HG03064 (cell line): ENCODE measurements around the gene LEAP2.

Source experiments
- ATAC-seq: cut with Tn5 transposase; IDR thresholded peaks from one replicate; pipeline ENCODE4 v1.9.1; 2021; ENCODE audit warnings: low read depth; ENCODE audit not compliant: unreplicated experiment

Gene LEAP2

DNA sequence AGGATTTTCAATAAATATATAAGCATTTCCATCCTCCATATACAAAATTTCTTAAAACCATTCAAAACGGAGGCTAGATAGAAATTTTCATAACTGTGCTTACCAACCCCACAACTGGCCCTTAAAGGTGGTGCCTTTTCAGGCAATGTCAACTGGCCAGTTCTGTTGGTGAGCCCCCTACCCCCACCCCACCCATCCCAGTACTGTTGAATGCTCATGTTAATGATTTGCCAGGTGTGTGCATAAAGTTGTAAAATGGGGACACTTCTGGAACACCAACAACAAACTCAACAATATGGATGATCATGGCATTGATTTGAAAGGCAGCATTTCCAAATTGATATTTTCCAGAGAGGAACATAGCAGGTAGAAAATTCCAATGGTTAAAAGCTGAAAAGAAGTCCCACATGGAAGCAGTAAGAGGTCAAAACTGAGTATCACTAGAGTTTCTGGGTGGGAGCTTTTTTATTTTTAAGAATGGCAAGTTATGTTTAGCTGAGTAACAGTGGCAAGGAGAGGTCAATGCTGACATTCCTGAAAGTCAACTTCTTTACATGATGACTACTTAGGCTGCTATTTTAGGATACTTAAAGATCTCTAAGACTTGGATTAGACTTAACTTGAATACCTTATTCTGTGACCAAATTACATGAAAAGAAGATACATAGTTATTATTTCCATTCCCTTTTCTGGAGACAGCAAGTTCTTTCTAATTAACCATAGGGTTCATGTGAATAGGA, 2.7 kb downstream of the LEAP2 start:
- ATAC-seq, result no peak

DNA sequence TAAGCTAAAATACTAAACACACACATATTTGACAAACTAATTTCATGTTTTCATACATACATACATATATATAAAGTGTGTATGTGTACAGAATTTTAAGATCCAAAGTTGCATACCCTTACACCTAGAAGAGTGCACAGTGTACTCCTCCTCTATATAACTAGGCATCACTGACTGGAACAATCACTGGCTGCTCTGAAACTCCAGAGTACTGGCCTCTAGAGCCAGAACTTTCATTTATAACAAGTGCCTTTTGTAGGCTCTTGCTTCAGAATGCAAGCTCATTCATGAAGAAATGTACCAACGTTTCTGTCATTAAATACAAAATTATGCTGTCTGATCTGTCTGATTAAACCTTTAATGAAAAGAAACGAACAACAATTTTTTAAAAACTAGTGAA, 4.0 kb downstream of the LEAP2 start:
- no peak for ATAC-seq

GRCh38 chr5:132877938-132878337, 4.5 kb downstream of the LEAP2 start:
- no peak for ATAC-seq

DNA sequence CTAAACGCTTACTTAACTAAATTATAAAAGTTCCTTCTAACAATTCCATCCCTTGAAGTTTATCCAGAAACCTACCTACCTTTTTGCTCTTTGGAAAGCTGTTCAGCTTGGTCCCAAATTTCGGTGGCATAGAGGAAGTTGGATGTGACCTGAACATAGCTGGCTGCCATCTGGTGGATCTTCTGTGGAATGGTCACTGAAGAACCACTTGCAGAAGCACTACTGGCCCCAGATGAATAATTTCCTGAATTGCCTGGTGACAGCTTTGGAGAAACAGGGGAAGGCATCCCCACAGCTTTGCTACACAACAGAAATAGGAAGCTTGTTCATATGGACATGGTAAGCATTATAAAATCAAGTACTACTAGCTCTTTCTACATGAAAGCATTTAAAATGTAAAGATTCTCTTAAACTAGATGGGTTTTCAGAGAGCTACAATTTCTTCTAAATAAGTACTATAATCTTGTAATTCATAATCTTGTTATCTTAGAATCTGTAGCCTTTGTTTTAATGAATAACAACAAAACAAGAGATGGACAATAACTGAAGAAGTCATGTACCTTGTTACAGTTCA, 9.9 kb downstream of the LEAP2 start:
- no peak for ATAC-seq

GRCh38 chr5:132884548-132884947, 11.1 kb downstream of the LEAP2 start:
- no peak for ATAC-seq

DNA sequence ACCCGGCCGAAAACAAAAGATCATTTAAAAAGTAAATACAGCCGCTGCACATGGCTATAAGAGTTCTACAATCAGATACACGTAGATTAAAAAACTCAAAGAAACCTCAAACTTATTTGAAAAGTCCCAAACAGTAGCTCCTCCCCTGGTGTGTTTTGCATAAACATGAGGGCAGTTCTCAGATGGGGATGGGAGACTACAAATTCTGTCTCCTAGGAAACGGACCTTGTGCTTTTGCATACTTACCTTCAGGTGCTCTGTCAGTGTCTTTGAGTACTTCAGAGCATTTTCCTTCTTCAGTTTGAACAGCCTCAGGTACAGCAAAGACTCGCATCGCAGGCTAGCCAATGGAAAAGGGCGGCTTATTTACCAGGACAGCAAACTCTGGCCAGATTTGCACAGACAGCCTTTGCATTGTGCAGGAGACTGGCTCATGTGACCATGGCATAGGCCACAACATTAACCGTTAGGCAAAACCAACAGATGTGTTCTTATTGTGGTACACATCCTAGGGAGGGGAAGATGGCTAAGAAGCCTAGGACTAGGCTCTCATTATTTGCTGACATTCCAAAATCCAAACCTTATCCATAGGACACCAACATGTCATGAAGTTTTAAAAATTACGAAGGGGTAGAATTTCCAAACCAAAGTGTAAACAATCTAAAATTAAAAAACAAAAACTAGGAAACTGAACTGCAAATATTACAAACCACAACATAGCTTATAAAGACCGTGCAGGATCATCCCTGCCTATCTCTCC, 12.8 kb downstream of the LEAP2 start:
- no peak for ATAC-seq

DNA sequence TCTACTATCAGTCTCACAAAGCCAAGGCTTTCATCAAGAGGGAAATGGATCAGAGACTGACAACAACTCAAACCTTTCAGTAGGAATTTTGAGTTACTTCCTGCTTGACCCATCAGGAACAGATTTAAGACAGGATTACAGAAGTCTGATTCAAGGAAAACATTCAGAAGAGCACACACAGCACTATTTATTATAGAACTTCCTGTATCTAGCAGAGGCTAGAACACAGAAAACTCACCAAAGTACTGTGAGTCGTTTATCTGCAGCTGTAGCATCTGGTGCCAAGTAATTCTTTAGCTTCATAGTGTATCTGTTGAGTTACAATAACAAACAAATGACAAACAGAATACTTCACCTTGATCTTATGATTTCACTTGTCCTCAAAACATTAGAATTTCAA, 13.8 kb downstream of the LEAP2 start:
- ATAC-seq, result no peak

DNA sequence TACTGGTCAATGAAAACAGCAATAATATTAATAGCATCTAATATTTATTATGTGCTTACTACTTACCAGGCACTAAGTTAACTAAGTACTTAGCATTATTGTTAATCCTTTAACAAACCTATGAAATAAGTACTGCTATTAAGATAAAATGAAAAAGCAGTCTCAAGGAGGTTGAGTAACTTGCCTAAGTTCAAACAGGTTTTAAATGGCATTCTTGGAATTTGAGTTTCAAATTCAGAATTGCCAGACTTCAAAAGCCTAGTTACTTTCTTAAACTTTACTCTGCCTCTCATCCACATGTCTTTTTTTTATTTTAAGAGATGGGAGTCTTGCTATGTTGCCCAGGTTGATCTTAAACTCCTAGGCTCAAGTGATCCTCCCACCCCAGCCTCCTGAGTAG, 16.0 kb downstream of the LEAP2 start:
- no peak for ATAC-seq

DNA sequence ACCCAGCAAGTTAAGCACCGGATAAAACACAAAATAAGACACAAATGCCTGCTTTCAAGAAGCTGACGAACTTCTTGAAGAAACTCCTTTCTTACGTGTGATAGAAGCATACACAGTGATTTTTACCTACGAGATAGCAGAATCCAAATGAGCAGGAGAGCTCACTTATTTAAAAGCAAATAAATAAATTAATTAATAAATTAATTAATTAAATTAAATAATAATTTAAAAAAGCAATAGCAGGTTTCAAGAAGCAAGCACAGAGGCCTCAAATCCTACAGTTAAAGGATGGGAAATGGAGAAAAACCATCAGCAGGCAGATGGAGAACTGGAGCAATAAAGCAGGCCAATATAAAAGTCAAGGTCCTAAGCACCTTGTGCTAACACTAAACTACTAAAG, 17.3 kb downstream of the LEAP2 start:
- no peak for ATAC-seq

- no peak for ATAC-seq
These were observed 22.3 kb downstream of the LEAP2 start for GRCh38 chr5:132895719-132896305.

GRCh38 chr5:132896685-132897084, 23.2 kb downstream of the LEAP2 start:
- no peak for ATAC-seq

- ATAC-seq, result no peak
These were observed 24.6 kb downstream of the LEAP2 start for GRCh38 chr5:132898094-132898493.

GRCh38 chr5:132901036-132901435, 27.6 kb downstream of the LEAP2 start:
- ATAC-seq, result no peak

GRCh38 chr5:132901730-132902129, 28.3 kb downstream of the LEAP2 start:
- ATAC-seq, result no peak

DNA sequence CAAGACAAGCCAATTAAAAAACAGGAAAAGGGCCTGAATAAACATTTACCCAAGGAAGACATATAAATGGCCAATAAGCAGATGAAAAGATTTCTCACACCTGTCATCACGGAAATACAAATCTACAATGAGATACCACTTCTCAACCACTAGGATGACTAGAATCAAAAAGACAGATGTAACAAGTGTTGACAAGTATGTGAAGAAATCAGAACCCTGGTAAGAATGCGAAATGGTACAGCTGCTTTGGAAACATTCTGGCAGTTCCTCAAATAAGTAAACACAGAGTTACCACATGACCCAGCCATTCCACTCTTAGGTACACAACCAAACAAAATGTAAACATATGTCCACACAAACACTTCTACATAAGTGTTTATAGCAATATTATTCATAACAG, 32.5 kb downstream of the LEAP2 start:
- no peak for ATAC-seq

- no peak for ATAC-seq
These were observed 33.7 kb downstream of the LEAP2 start for GRCh38 chr5:132907161-132907560.

GRCh38 chr5:132909702-132910101, 36.2 kb downstream of the LEAP2 start:
- ATAC-seq, result no peak

DNA sequence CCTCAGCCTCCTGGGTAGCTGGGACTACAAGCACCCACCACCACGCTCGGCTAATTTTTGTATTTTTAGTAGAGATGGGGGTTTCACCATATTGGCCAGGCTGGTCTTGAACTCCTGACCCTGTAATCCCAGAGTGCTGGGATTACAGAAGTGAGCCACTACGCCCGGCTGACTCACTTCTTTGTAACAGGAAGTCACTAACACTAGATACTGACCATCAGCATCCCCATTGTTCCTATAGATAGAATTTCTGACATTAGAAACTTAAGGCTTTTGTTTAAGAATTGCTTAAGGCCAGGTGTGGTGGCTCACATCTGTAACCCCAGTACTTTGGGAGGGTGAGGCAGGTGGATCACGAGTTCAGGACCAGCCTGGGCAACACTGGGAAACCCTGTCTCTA, 42.2 kb downstream of the LEAP2 start:
- no peak for ATAC-seq

DNA sequence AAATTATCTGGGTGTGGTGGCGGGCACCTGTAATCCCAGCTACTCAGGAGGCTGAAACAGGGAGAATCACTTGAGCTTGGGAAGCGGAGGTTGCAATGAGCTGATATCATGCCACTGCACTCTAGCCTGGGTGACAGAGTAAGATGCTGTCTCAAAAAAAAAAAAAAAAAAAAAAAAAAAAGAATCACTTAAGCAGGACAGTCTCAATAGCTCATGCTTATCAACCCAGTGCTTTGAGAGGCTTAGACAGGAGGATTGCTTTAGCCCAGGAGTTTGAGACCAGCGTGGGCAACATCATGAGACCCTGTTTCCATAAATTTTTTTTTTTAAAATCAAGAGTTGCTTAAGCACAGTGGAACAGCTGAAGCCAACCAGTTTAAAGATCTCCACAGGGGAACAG, 42.6 kb downstream of the LEAP2 start:
- no peak for ATAC-seq
